A549 (cell line): ENCODE data around the gene NPFFR2.

Source experiments
- MAZ ChIP-seq: fragments of 150-350 bp; IDR thresholded peaks from 2 replicates; pipeline ENCODE4 v1.6.1; 2014; ENCODE audit warnings: antibody characterized with exemption, low read depth, low read length, borderline replicate concordance
- TP53 ChIP-seq: fragments of 250-450 bp; sonication (Bioruptor Pico); IDR thresholded peaks from 2 replicates; pipeline ENCODE4 v1.5.0; 2021; ENCODE audit warnings: mild to moderate bottlenecking, moderate library complexity
- USF2 ChIP-seq: fragments of 450-650 bp; IDR thresholded peaks from 2 replicates; pipeline ENCODE4 v1.6.1; 2014; ENCODE audit warnings: antibody characterized with exemption
- TF ChIP-seq, protein P1 (sequence below): fragments of >200 bp; sonication (Bioruptor Twin); formaldehyde crosslinking; IDR thresholded peaks from 3 replicates; pipeline ENCODE4 v1.5.1; 2016
- TF ChIP-seq, protein P2 (sequence below): fragments of 200-600 bp; sonication (generic); IDR thresholded peaks from 2 replicates; pipeline ENCODE4 v1.6.1; 2016; ENCODE audit warnings: antibody characterized with exemption, mild to moderate bottlenecking, moderate library complexity

GRCh38 chr4:72094059-72094797 is 62.4 kb downstream of the NPFFR2 start:
- TF ChIP-seq, protein P1, sequence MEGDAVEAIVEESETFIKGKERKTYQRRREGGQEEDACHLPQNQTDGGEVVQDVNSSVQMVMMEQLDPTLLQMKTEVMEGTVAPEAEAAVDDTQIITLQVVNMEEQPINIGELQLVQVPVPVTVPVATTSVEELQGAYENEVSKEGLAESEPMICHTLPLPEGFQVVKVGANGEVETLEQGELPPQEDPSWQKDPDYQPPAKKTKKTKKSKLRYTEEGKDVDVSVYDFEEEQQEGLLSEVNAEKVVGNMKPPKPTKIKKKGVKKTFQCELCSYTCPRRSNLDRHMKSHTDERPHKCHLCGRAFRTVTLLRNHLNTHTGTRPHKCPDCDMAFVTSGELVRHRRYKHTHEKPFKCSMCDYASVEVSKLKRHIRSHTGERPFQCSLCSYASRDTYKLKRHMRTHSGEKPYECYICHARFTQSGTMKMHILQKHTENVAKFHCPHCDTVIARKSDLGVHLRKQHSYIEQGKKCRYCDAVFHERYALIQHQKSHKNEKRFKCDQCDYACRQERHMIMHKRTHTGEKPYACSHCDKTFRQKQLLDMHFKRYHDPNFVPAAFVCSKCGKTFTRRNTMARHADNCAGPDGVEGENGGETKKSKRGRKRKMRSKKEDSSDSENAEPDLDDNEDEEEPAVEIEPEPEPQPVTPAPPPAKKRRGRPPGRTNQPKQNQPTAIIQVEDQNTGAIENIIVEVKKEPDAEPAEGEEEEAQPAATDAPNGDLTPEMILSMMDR: no peak
- TF ChIP-seq TP53: no peak
- TF ChIP-seq, protein P2, sequence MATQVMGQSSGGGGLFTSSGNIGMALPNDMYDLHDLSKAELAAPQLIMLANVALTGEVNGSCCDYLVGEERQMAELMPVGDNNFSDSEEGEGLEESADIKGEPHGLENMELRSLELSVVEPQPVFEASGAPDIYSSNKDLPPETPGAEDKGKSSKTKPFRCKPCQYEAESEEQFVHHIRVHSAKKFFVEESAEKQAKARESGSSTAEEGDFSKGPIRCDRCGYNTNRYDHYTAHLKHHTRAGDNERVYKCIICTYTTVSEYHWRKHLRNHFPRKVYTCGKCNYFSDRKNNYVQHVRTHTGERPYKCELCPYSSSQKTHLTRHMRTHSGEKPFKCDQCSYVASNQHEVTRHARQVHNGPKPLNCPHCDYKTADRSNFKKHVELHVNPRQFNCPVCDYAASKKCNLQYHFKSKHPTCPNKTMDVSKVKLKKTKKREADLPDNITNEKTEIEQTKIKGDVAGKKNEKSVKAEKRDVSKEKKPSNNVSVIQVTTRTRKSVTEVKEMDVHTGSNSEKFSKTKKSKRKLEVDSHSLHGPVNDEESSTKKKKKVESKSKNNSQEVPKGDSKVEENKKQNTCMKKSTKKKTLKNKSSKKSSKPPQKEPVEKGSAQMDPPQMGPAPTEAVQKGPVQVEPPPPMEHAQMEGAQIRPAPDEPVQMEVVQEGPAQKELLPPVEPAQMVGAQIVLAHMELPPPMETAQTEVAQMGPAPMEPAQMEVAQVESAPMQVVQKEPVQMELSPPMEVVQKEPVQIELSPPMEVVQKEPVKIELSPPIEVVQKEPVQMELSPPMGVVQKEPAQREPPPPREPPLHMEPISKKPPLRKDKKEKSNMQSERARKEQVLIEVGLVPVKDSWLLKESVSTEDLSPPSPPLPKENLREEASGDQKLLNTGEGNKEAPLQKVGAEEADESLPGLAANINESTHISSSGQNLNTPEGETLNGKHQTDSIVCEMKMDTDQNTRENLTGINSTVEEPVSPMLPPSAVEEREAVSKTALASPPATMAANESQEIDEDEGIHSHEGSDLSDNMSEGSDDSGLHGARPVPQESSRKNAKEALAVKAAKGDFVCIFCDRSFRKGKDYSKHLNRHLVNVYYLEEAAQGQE: no peak
- TF ChIP-seq MAZ: no peak
- no peak for TF ChIP-seq USF2
